Measurements from ENCODE around the gene BORCS5. TPM values are rescaled to one million over a fixed set of nuclear protein-coding genes. Genes with fewer than 3 reads are reported as not detected.
"Not testable (repeated sequence)": the region's sequence is repeated elsewhere in the genome, so short reads cannot be mapped to it uniquely, and the experiment has no call there.

The BORCS5 gene
- total RNA-seq, 2 experiments from 2014 or later = 41.1 to 43.3 TPM

GRCh38 chr12:12487490-12487889, 130.6 kb downstream of the BORCS5 start:
- CTCF ChIA-PET = interaction anchor here (0.8 to 1.7 kb wide), 4 partner anchors 13 to 111 kb away, joined by 3 to 7 read pairs (median 4); no protein-coding TSS in a partner anchor
- POLR2A ChIA-PET = interaction anchor here (0.6 kb wide), 1 partner anchor 23 kb away, joined by 3 read pairs; no protein-coding TSS in a partner anchor

DNA sequence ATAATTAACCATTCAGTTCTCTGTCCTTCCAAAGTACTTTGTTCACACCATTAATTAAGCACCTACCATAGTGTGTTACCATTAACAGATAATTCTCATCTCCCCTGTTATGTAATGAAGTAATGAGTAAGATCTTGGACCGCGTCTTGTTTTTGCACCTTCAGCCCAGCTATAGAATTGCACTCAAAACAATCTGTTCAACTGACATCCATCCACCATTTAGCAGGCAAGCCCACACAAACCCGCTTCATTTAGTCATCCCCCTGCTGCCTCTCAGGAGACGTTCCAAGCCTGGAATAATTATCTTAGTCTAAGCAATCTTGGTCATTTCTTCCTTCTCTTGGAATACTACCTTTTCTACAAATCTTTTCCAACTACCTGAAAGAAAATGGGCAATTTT, 131.4 kb downstream of the BORCS5 start:
- ChIA-PET POLR2A (no interaction called here), CTCF (interaction anchor here (1.1 kb wide), 1 partner anchor 57 kb away, joined by 3 read pairs; no protein-coding TSS in a partner anchor)

- CTCF ChIA-PET = interaction anchor here (1.3 kb wide), 1 partner anchor 12 kb away, joined by 3 read pairs; no protein-coding TSS in a partner anchor
- POLR2A ChIA-PET = interaction anchor here (0.6 kb wide), 1 partner anchor 103 kb away, joined by 5 read pairs; no protein-coding TSS in a partner anchor
Observed at GRCh38 chr12:12488823-12489550, 132.1 kb downstream of the BORCS5 start.

- ChIA-PET CTCF (interaction anchor here (0.6 to 1.2 kb wide), 2 partner anchors 17 to 176 kb away, joined by 3 to 5 read pairs; no protein-coding TSS in a partner anchor), POLR2A (interaction anchor here (0.6 to 1.1 kb wide), 2 partner anchors 121 to 295 kb away, joined by 5 to 7 read pairs; no protein-coding TSS in a partner anchor)
Observed at GRCh38 chr12:12491606-12492005, 134.7 kb downstream of the BORCS5 start.

- ChIA-PET CTCF (interaction anchor here (1.2 kb wide), 1 partner anchor 18 kb away, joined by 3 read pairs; no protein-coding TSS in a partner anchor), POLR2A (no interaction called here)
Observed at GRCh38 chr12:12492547-12492946, 135.7 kb downstream of the BORCS5 start.

- POLR2A ChIA-PET = no interaction called here
- CTCF ChIA-PET = interaction anchor here (1.3 kb wide), 1 partner anchor 8 kb away, joined by 5 read pairs; no protein-coding TSS in a partner anchor
Observed at GRCh38 chr12:12495536-12495935, 138.7 kb downstream of the BORCS5 start.

DNA sequence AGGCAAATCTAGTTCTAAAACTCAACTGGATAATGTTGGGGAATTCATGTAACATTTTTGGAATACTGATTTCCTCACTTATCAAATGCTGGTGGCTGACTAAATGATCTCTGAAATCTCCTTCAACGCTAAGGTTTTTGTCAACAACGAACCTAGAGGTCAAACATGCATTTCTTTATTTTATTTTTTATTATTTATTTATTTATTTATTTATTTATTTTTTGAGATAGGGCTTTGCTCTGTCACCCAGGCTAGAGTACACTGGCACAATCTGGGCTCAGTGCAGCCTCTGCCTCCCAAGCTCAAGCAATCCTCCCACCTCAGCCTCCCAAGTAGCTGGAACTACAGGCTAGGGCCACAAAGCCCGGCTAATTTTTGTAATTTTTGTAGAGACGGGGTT, 141.3 kb downstream of the BORCS5 start:
- CTCF ChIA-PET = no interaction called here
- POLR2A ChIA-PET = no interaction called here

DNA sequence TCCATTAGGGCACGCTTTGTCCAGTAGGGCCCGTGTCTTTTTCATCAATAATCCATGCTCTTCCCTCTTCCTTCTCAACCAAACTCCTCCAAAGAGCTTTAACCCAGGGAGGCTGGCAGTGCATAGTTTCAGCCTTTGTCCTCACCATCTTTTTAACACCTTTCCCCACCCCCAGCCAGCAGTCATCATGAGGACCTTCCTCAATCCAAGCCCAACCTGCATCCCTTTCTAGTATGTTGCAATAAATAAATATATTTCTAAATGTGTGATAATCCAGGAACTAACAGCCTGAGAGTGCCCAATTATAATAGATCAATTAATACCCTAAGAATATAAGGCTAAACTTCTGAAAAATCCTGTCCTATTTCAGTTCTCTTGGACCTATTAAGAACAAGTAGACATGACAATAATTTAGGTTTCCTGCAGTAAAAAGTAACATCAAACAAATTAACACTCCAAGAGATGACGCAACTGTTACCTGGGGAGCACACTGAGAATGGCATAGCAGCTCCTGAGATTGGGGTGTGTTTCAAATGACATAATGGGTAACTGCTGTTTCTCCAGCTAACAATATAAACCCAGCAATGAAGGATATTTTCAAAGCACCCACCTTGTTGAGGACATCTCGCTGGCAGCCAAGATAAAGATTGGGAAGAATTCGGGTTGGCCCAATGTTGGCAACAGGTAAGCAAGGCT, 143.2 kb downstream of the BORCS5 start:
- ChIA-PET POLR2A (no interaction called here), CTCF (interaction anchor here (1.4 kb wide), 1 partner anchor 114 kb away, joined by 5 read pairs; no protein-coding TSS in a partner anchor)

GRCh38 chr12:12501121-12501520, 144.2 kb downstream of the BORCS5 start:
- ChIA-PET POLR2A (interaction anchor here (0.6 kb wide), 2 partner anchors 14 to 26 kb away, joined by 3 to 4 read pairs; no protein-coding TSS in a partner anchor), CTCF (interaction anchor here (0.5 kb wide), 1 partner anchor 99 kb away, joined by 4 read pairs; no protein-coding TSS in a partner anchor)

GRCh38 chr12:12502130-12502814, 145.4 kb downstream of the BORCS5 start:
- CTCF ChIA-PET = not testable (repeated sequence)
- POLR2A ChIA-PET = interaction anchor here (0.7 to 1.6 kb wide), 2 partner anchors 27 to 60 kb away, joined by 4 to 7 read pairs; no protein-coding TSS in a partner anchor

DNA sequence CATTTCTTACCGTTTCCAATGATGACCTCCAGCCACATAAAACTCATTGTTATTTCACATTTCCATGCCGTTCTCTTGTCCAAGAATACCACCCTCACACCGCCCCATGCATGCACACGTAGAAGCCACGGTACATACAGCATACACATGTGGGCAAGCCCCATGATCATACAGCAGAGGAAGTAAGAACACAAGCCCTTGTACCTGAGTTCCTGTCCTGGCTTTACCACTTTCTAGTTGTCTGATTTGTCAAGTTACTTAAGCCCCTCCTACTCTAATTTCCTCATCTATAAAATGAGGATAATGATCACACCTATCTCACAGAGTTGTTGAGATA, 145.9 kb downstream of the BORCS5 start:
- CTCF ChIA-PET = interaction anchor here (0.6 to 1.8 kb wide), 6 partner anchors 21 to 143 kb away, joined by 3 to 5 read pairs (median 4); no protein-coding TSS in a partner anchor

DNA sequence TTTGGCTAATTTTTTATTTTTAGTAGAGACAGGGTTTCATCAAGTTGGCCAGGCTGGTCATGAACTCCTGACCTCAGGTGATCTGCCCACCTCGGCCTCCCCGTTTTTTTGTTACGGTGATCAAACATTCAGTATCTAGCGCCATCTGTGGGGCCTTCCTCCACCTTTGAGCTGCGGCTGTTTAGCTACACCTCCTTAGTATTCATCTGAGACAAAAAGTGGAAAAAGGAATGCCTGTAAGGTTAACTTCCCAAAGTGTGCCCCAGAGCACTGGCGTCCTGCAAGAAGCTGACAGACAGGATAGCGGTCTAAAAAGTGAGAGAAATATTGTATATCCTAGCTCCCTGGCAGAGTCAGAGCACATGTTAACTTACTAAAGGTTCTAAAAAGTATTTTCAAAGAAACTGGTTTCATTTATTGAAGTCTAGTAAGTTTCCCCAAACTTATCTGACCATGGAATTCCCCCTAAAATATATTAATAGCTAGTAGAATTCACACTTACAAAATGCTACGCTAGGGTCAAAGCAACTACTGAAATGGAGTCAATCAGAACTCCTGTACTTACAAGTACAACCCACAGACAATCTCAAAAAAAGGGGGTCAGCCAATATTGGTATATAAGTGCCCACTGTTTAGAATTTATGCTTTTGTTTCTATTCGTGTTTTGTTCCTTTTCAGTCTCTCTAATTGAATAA, 146.7 kb downstream of the BORCS5 start:
- CTCF ChIA-PET = interaction anchor here (0.5 to 1.8 kb wide), 12 partner anchors 9 to 154 kb away, joined by 3 to 5 read pairs (median 4); no protein-coding TSS in a partner anchor
- POLR2A ChIA-PET = interaction anchor here (0.5 to 1.6 kb wide), 8 partner anchors 28 to 216 kb away, joined by 3 to 7 read pairs (median 4); no protein-coding TSS in a partner anchor

More for the DNA sequence above, 145.9 kb downstream of the BORCS5 start:
- POLR2A ChIA-PET = interaction anchor here (0.7 to 1.6 kb wide), 2 partner anchors 28 to 61 kb away, joined by 4 to 7 read pairs; no protein-coding TSS in a partner anchor

DNA sequence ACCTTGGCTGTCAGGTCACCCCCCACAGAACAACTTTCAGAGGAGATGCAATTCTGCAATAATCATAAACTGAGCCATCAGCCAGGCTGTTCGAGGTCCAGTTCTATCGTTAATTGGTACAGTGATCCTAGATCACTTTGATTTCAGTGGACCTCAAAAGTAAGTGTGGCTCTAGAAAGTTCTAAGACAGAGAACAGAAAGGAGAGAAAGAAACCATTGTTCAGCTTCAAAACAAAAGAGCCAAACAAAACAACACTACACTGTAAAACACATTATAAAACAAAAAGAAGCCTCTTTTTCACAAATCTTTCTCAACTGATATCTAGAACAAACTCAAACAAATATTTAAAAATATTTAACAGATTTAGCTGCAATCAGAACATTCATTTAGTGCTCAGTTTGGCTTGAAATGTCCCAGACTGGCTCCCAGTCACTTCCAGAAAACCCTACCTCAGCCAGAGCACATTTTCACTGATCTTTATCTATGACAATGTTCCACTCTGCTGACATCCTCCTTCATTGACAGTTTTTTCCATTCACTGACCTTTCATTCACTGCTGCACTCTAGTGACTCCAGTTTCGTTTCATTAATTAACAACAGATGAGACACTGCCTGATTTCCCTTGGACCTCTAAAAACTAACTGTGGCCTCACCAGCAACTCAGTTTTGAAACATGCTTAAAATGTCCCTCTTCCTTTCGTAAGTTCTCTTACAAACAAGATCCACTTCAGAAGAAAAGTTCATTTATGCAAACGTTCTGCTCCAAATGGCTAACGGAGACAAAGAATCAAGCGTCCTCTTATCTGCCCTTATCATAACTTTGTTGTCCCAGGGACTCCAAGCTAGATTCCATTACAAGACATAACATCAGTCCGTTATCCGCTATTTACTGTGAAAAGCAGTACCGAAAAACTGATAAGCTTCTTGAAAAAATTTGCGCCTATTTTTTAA, 148.9 kb downstream of the BORCS5 start:
- ChIA-PET CTCF (interaction anchor here (0.9 to 1.2 kb wide), 3 partner anchors 24 to 129 kb away, joined by 3 read pairs; no protein-coding TSS in a partner anchor), POLR2A (interaction anchor here (1.5 kb wide), 1 partner anchor 30 kb away, joined by 6 read pairs; no protein-coding TSS in a partner anchor)

DNA sequence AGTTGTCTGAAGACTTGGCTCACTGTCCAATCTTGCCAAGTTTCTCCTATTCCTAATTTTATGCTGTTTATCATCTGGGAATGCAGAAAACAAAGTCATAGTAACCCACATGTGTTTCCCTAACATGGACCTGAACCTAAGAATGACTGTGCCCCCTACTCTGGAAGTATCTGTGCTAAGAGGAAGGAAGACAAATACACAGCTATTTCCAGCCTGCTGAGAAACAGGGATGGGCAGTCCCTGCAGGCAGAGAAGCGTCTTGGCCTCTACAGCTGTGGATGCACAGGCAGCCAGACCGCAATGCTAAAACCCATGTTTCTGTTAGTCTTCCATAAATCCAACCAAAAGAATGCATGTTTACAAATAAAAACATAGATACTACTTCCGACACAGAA, 149.6 kb downstream of the BORCS5 start:
- CTCF ChIA-PET = interaction anchor here (1.2 kb wide), 1 partner anchor 130 kb away, joined by 3 read pairs; no protein-coding TSS in a partner anchor
- POLR2A ChIA-PET = interaction anchor here (1.5 kb wide), 1 partner anchor 31 kb away, joined by 6 read pairs; no protein-coding TSS in a partner anchor

GRCh38 chr12:12507121-12507520, 150.2 kb downstream of the BORCS5 start:
- ChIA-PET POLR2A (no interaction called here), CTCF (no interaction called here)

- ChIA-PET POLR2A (no interaction called here), CTCF (interaction anchor here (1.0 kb wide), 1 partner anchor 131 kb away, joined by 3 read pairs; no protein-coding TSS in a partner anchor)
Observed at GRCh38 chr12:12508612-12509011, 151.7 kb downstream of the BORCS5 start.

DNA sequence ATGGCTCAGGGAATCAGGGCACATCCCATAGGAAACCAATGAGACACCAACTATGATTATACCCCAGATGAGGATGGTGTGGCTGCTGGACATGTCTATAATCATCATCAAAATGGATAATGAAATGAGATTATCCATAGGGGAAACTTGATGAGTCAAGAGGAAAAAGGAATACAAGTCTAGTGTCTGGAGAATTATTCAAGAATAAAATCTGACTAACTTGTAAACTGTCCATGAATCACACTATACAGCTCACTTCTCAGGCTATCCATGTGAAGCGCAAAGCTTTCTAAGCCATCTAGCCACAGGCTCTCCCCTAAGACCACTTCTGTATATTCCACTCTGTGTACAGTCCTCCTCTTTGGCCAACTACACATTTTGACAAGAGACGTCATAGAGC, 153.3 kb downstream of the BORCS5 start:
- CTCF ChIA-PET = no interaction called here

More for the DNA sequence above, 153.3 kb downstream of the BORCS5 start:
- POLR2A ChIA-PET = no interaction called here

All from activated CD8-positive, alpha-beta memory T cell treated with anti-CD3 and anti-CD28 coated beads for 36 hours (primary cell).